ENCODE measurements around the gene MRPL34. TPM values are rescaled to one million over a fixed set of nuclear protein-coding genes. Genes with fewer than 3 reads are reported as not detected.
A peak's percentile ranks its signal among the peaks of the same experiment; 100 is the strongest.

The MRPL34 gene
- total and polyA plus RNA-seq, 9 of the 15 experiments (the other 6 are each of a cell fraction or from before 2014, with no cell fraction given) = 11.5 to 256 (median 72.5) TPM

DNA sequence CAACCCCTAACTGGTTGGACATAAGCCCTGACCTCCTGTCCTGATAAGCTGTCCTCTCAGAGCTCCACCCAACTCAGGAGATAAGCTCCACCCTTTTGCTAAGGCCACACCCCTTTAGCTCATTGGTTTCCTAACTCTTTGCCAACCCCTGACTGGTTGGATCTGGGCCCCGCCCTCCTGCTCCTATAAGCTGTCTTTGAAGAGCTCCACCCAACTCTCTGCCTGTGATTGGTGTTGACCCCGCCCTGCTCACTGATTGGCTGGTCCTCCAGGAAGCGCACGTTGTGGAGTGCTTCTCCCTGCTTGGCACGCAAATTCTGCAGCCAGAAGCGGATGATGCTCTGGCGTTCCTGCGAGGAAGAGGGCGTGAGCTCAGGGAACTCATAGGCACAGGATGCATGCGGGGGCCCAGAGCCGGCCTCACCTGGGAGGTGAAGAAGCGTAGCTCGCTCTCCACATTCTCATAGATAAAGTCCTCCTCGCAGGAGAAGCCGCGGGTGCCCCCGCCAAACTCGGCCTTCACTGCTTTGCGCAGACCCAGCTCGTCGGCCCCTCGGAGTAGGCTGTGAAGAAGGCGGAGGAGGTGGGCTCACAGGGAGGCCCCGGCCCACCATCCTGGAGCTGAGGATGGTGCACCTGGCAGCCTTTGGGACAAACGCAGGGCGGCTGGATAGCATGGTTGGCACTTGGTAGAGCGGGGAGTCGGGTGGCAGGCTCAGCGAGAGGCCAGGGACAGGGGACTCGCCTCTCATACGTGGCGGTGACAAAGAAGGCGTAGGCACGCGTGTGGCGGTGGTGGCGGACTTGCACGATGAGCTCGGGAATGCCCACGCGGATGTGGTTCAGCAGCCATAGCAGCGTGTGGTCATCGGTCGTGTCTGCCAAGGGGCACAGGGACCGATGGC, 27.3 kb downstream of the MRPL34 start (continued):
- TF ChIP-seq YY1 (IDR thresholded peaks at IDR 0.05; ENCODE audit: borderline replicate concordance in 1 of 3, control insufficient read depth in 1 of 3, extremely low read depth in 1 of 3, insufficient read depth in 3 of 3, insufficient read length in 1 of 3, insufficient replicate concordance in 2 of 3, low read depth in 1 of 3, low read length in 2 of 3) = peak in 1 of 3 experiments; percentile 3
- TF ChIP-seq NCOA4 (IDR thresholded peaks at IDR 0.05; ENCODE audit: partially characterized antibody) = no peak
- TF ChIP-seq BCOR (IDR thresholded peaks at IDR 0.05) = no peak
- TF ChIP-seq, protein P1, sequence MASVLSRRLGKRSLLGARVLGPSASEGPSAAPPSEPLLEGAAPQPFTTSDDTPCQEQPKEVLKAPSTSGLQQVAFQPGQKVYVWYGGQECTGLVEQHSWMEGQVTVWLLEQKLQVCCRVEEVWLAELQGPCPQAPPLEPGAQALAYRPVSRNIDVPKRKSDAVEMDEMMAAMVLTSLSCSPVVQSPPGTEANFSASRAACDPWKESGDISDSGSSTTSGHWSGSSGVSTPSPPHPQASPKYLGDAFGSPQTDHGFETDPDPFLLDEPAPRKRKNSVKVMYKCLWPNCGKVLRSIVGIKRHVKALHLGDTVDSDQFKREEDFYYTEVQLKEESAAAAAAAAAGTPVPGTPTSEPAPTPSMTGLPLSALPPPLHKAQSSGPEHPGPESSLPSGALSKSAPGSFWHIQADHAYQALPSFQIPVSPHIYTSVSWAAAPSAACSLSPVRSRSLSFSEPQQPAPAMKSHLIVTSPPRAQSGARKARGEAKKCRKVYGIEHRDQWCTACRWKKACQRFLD (CRISPR knock-in tag; IDR thresholded peaks at IDR 0.05) = no peak
- no peak for TF ChIP-seq BDP1 (IDR thresholded peaks at IDR 0.05; ENCODE audit: insufficient read depth, insufficient read length)
- TF ChIP-seq NR3C1 (CRISPR knock-in tag; IDR thresholded peaks at IDR 0.05) = no peak
- 0 out of 2 replicates have a peak, but pooled peaks have one; percentile 2 for TF ChIP-seq JUN (IDR thresholded peaks at IDR 0.05; ENCODE audit: borderline replicate concordance, low read depth, low read length)
- TF ChIP-seq JUN (CRISPR knock-in tag; IDR thresholded peaks at IDR 0.05; ENCODE audit: borderline replicate concordance) = 0 out of 2 replicates have a peak, but pooled peaks have one; percentile 15
- no peak; the same call in 1 of the 2 replicates for TF ChIP-seq ZNF282 (CRISPR knock-in tag; IDR thresholded peaks at IDR 0.05)
- TF ChIP-seq, protein P2, sequence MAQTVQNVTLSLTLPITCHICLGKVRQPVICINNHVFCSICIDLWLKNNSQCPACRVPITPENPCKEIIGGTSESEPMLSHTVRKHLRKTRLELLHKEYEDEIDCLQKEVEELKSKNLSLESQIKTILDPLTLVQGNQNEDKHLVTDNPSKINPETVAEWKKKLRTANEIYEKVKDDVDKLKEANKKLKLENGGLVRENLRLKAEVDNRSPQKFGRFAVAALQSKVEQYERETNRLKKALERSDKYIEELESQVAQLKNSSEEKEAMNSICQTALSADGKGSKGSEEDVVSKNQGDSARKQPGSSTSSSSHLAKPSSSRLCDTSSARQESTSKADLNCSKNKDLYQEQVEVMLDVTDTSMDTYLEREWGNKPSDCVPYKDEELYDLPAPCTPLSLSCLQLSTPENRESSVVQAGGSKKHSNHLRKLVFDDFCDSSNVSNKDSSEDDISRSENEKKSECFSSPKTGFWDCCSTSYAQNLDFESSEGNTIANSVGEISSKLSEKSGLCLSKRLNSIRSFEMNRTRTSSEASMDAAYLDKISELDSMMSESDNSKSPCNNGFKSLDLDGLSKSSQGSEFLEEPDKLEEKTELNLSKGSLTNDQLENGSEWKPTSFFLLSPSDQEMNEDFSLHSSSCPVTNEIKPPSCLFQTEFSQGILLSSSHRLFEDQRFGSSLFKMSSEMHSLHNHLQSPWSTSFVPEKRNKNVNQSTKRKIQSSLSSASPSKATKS (CRISPR knock-in tag; IDR thresholded peaks at IDR 0.05) = no peak
- TF ChIP-seq CCAR2 (IDR thresholded peaks at IDR 0.05; ENCODE audit: low read depth, low read length) = no peak
- TF ChIP-seq POLR2A (conservative IDR thresholded peaks at IDR 0.05) = peak; percentile 35; the same call in 1 of the 2 replicates
- TF ChIP-seq HEY1 (CRISPR knock-in tag; IDR thresholded peaks at IDR 0.05; ENCODE audit: borderline replicate concordance) = no peak
- TF ChIP-seq IRF2 (CRISPR knock-in tag; IDR thresholded peaks at IDR 0.05) = 0 out of 2 replicates have a peak, but pooled peaks have one; percentile 25
- peak; percentile 42; the same call in 1 of the 2 replicates for TF ChIP-seq MYC (IDR thresholded peaks at IDR 0.05; ENCODE audit: low read depth, low read length)
- no peak for TF ChIP-seq MYC (CRISPR knock-in tag; IDR thresholded peaks at IDR 0.05; ENCODE audit: borderline replicate concordance, low read depth)
- TF ChIP-seq ZNF79 (CRISPR knock-in tag; IDR thresholded peaks at IDR 0.05; ENCODE audit: low read depth) = no peak
- TF ChIP-seq STAT5A (IDR thresholded peaks at IDR 0.05; ENCODE audit: borderline replicate concordance, low read length) = no peak
- TF ChIP-seq TSC22D4 (tag; IDR thresholded peaks at IDR 0.05) = no peak
- 0 out of 2 replicates have a peak, but pooled peaks have one; percentile 33 for TF ChIP-seq ELF1 (tag; IDR thresholded peaks at IDR 0.05)
- TF ChIP-seq U2AF2 (optimal IDR thresholded peaks at IDR 0.05; ENCODE audit: low read depth, low read length) = no peak
- TF ChIP-seq, protein P3, sequence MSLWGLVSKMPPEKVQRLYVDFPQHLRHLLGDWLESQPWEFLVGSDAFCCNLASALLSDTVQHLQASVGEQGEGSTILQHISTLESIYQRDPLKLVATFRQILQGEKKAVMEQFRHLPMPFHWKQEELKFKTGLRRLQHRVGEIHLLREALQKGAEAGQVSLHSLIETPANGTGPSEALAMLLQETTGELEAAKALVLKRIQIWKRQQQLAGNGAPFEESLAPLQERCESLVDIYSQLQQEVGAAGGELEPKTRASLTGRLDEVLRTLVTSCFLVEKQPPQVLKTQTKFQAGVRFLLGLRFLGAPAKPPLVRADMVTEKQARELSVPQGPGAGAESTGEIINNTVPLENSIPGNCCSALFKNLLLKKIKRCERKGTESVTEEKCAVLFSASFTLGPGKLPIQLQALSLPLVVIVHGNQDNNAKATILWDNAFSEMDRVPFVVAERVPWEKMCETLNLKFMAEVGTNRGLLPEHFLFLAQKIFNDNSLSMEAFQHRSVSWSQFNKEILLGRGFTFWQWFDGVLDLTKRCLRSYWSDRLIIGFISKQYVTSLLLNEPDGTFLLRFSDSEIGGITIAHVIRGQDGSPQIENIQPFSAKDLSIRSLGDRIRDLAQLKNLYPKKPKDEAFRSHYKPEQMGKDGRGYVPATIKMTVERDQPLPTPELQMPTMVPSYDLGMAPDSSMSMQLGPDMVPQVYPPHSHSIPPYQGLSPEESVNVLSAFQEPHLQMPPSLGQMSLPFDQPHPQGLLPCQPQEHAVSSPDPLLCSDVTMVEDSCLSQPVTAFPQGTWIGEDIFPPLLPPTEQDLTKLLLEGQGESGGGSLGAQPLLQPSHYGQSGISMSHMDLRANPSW (CRISPR knock-in tag; IDR thresholded peaks at IDR 0.05) = peak; percentile 68; the same call in 1 of the 2 replicates

All from K562 (cell line).